Activated T-cell treated with anti-CD3 and anti-CD28 coated beads, Interleukin-2, amount 50 U/mL, for 1 hour (primary cell): ENCODE results near the gene LRG1.

ENCODE experiments used
- DNase-seq: peaks from one replicate; pipeline ENCODE4 v3.0.0-alpha.2; 2020

Gene LRG1

GRCh38 chr19:4492337-4493103 is 47.3 kb downstream of the LRG1 start:
- DNase-seq = no peak

- DNase-seq = no peak
These were observed 48.4 kb downstream of the LRG1 start for GRCh38 chr19:4491446-4491845.

GRCh38 chr19:4488496-4488895 is 51.3 kb downstream of the LRG1 start:
- no peak for DNase-seq

- no peak for DNase-seq
These were observed 52.3 kb downstream of the LRG1 start for GRCh38 chr19:4487572-4487971.
